ENCODE results near the gene LGR6.

GRCh38 chr1:202221911-202222909 lies 28.6 kb downstream of the LGR6 start:
- TF ChIP-seq POLR2A (IDR thresholded peaks at IDR 0.05) (no peak), CTCF (IDR thresholded peaks at IDR 0.05) (no peak)

Data from breast epithelium (tissue), 3 donors.